D721Med (cell line): ENCODE measurements around the gene YIPF2.
"Not testable (repeated sequence)": the region's sequence is repeated elsewhere in the genome, so short reads cannot be mapped to it uniquely, and the experiment has no call there.

ENCODE experiments used
- DNase-seq: peaks from one replicate; pipeline ENCODE4 v3.0.0; 2011; ENCODE audit warnings: low spot score; ENCODE audit not compliant: insufficient read length
- FAIRE-seq: peaks from 2 replicates; lab custom pipeline; 2011; peaks lifted over from hg19 to GRCh38; lab: Jason Lieb, UNC
- TF ChIP-seq, protein P1 (sequence below): IDR thresholded peaks from 2 replicates; pipeline ENCODE4 v1.5.1; 2012; ENCODE audit warnings: mild to moderate bottlenecking, control low read depth; ENCODE audit not compliant: insufficient read depth; ENCODE audit errors: missing control alignments

Gene YIPF2

DNA sequence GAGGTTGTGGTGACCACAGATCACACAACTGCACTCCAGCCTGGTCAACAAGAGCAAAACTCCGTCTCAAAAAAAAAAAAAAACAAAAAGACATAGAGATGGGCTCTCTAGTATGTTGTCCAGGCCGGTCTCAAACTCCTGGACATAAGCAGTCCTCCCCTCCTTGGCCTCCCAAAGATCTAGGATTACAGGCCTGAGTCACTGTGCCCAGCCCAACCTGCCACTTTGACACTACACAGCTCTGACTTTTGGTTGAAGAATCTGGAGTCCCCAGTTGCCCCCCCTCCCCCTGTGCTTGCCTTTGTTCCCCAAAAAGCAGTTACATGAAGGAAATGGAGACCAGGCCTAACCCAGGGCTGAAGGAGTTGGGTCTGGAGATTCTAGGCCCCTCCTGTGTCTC lies 44.2 kb downstream of the YIPF2 start:
- DNase-seq (no peak), FAIRE-seq (no peak)
- TF ChIP-seq, protein P1, sequence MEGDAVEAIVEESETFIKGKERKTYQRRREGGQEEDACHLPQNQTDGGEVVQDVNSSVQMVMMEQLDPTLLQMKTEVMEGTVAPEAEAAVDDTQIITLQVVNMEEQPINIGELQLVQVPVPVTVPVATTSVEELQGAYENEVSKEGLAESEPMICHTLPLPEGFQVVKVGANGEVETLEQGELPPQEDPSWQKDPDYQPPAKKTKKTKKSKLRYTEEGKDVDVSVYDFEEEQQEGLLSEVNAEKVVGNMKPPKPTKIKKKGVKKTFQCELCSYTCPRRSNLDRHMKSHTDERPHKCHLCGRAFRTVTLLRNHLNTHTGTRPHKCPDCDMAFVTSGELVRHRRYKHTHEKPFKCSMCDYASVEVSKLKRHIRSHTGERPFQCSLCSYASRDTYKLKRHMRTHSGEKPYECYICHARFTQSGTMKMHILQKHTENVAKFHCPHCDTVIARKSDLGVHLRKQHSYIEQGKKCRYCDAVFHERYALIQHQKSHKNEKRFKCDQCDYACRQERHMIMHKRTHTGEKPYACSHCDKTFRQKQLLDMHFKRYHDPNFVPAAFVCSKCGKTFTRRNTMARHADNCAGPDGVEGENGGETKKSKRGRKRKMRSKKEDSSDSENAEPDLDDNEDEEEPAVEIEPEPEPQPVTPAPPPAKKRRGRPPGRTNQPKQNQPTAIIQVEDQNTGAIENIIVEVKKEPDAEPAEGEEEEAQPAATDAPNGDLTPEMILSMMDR, result no peak

DNA sequence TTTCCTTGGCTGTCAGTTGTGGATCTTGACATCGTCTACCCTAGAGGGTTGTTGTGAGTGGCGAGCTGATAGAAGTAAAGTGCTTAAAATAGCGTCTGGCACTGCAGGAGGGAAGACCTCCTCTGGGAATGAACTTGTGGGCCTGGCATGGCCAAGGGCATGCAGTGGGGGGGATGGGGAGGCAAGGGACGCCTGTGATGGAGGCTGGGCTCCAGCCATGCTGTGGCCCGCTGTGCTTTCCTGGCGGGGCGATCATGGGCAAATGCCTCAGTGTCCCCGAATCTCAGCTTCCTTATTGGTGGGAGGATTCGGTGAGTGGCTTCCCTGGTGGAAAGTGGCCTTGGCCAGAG lies 46.4 kb downstream of the YIPF2 start:
- TF ChIP-seq, protein P1, result no peak
- no peak for DNase-seq
- no peak for FAIRE-seq

DNA sequence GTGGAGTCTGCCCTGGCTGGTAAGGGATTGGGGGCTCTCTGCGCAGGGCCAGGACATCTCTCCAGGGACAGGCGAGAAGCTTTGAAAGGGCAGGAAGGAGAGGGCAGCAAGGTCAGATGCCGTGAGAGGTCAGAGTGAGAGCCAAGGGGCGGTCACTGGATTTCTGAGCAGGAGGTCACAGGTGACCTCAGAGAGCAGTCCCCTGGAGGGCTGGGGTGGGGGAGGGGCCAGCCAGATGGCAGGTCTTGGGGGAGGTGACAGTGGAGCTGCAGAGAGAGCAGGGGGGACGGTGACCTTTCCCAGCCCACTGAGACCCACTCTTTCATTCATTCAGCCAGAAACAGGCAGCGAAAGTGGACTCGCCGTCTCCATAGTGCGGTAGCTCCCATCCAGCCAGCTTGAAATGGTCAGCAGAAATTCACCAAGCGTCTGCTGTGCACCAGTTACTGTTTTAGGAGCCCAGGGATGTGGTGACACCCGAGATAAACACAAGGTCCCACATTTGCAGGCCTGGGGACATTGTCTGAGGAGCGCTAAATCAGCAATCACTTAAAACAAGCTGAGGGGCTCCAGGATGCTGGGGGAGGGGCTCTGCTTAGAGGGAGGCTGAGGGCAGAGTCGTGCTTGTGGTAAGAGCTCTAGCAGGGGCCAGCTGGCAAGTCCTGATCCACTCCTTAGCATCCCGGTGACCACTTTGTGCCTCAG lies 46.9 kb downstream of the YIPF2 start:
- TF ChIP-seq, protein P1, result no peak
- no peak for FAIRE-seq
- no peak for DNase-seq

DNA sequence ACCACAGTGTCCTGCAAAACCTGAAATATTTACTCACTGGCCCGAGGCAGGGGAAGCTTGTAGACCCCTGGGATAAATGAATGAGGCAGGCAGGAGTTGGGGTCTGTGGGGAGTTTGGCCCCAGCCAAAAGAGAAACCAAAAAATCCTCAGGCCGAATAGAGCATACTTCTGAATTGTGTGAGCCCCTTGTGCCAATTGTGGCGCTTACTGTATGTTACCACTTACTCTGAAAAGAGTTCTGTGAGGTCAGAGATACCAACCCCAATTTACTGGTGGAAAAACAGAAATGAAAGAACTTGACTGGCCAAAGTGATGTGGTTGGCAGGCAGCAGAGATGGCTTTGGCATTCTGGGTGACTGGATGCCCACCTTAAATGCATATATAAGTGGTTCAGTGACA lies 50.2 kb downstream of the YIPF2 start:
- FAIRE-seq, result no peak
- DNase-seq, result no peak
- TF ChIP-seq, protein P1, result no peak

DNA sequence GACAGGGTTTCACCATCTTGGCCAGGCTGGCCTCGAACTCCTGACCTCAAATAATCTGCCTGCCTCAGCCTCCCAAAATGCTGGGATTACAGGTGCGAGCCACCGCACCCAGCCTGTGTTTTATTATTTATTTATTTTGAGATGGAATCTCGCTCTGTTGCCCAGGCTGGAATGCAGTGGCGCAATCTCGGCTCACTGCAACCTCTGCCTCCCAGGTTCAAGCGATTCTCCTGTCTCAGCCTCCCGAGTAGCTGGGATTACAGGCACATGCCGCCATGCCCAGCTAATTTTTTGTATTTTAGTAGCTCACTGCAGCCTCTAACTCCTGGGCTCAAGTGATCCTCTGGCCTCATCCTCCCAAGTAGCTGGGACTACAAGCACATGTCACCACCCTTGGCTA lies 50.8 kb downstream of the YIPF2 start:
- not testable (repeated sequence) for FAIRE-seq, DNase-seq

DNA sequence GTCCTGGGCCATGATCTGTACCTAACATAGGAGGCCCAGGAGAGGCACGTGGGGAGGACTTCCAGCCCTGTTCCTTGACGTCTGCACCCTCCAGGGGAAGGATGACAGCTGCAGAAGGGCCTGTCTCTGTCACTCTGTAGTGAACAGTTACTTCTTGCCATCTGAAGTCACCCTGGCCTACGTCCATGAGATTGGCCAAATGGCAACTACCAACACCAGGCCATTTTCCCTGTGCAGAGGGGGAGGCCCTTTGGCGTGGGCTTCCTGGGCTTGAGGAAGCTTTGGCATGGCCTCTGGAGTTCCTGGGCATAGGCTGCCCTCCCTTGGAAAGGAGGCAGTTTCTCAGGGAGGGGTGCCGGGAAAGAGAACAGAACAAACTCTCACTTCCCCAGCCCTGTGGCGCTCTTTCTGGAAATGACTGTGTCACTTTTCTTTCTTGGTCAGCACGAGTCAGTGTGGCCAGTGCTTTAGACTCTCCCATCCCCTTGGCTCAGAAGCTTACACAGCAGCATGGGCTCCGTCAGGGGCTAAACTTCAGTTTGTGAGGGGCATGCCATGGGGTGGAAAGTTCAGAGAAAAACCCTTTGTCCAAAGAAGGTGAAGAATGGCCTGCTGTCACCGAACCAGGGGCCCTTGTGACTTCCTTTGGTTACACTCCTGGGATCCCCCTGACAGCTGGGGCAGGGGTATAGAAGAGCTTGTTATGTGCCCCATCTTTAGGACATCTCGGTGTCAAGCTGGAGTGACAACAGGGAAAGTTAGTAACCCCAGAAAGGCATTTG lies 51.8 kb downstream of the YIPF2 start:
- FAIRE-seq (no peak), DNase-seq (no peak)
- TF ChIP-seq, protein P1, result no peak

DNA sequence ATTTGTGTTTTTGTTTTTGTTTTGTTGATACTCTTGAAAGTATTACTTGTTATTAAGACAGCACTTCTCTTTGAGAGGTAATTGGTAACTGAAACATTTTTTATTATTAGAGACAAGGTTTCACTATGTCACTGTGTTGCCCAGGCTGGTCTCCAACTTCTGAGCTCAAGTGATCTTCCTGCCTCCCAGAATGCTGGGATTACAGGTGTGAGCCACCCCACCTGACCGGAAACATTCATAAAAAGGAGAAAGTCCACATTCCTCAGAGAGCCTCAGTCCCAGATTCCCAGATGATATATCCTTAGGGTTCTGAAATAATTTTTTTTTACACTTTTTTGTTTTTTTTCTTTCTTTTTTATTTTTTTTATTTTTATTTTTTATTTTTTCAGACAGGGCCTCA lies 54.4 kb downstream of the YIPF2 start:
- DNase-seq (no peak), FAIRE-seq (no peak)
- TF ChIP-seq, protein P1, result no peak
